HG03565 (cell line): Measurements from ENCODE around the gene ARID1A.
"Not testable (repeated sequence)": the region's sequence is repeated elsewhere in the genome, so short reads cannot be mapped to it uniquely, and the experiment has no call there.

ENCODE experiments used
- ATAC-seq: cut with Tn5 transposase; IDR thresholded peaks from one replicate; pipeline ENCODE4 v1.9.1; 2021; ENCODE audit warnings: mild to moderate bottlenecking, moderate library complexity; ENCODE audit not compliant: unreplicated experiment

Gene ARID1A

DNA sequence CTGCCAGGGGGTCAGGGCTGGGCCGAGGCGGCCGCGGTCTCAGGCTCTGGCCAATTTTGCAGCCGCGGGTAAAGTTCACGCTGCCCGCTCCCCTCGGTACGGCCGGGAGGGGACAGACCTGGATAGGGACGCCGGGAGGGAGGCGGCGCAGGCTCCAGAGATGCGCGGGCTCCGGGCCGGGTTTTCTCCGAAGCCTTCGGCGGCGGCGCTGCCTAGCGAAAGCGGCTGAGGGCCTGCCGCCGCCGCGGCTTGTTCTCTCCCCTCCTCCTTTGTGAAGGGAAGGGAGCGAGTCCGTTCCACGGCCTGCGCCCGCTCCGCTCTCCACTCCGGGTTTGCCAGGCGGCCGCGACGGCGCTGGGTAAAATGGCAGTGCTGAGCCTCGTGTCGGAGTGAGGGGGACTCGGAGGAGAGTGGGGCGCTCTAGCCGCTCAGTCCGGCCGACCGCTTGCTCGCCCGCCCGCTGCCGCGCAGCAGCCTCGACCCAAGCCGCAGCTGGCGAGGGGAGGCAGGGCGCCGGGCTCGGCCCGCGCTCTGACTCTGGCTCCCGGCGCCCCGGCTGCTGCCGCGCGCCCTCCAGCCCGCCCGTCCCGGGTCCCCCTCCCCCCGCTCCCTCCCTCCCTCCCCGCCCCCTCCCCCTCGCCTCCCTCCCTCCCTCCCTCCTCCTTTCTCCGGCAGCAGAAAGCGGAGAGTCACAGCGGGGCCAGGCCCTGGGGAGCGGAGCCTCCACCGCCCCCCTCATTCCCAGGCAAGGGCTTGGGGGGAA is at the start of gene ARID1A:
ARID1A (plus strand) TSS at position 660 of the 763 bp plus-strand sequence. CDS start 389 bp downstream, outside the sequence.
- peak; percentile 32 for ATAC-seq

DNA sequence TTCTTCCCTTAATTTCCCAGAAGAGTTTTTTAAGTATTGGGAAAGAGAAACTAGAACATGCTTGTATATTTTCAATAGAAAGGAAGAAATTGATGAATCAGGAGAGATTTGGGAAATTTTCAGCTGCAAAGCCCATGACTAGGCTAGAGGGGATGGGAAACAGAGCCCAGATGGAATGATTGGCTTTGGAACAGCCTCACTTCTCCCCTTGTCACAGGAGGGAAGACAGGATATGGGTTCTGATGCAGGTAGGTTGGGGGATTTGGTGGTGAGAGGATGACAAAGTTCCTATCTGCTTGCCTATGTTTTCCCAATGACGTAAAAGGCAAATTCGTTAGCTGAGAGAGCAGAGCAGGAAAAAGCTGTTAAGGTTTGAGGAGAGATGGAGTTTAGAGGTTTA is 31.0 kb upstream of the ARID1A start:
- ATAC-seq = no peak

DNA sequence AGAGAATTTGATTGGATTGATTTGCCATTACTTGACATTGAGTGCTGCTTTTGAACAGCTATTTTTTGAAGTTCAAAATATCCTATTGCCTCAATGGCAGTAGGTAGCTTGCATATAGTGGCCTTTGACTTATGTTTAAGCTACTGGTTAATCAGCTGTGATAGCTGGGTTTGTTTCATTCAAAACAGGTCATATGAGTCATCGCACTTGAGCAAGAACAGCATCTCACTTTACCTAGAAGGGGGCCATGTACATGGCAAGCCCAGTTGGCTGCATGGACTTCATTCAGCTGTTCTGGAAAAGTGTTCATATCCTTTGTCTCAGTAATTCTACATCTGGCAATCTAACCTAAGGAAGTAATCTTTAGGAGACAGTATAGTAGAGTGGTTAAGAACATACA is 29.0 kb upstream of the ARID1A start:
- no peak for ATAC-seq

GRCh38 chr1:26668106-26668786 is 27.6 kb upstream of the ARID1A start:
- ATAC-seq = not testable (repeated sequence)

DNA sequence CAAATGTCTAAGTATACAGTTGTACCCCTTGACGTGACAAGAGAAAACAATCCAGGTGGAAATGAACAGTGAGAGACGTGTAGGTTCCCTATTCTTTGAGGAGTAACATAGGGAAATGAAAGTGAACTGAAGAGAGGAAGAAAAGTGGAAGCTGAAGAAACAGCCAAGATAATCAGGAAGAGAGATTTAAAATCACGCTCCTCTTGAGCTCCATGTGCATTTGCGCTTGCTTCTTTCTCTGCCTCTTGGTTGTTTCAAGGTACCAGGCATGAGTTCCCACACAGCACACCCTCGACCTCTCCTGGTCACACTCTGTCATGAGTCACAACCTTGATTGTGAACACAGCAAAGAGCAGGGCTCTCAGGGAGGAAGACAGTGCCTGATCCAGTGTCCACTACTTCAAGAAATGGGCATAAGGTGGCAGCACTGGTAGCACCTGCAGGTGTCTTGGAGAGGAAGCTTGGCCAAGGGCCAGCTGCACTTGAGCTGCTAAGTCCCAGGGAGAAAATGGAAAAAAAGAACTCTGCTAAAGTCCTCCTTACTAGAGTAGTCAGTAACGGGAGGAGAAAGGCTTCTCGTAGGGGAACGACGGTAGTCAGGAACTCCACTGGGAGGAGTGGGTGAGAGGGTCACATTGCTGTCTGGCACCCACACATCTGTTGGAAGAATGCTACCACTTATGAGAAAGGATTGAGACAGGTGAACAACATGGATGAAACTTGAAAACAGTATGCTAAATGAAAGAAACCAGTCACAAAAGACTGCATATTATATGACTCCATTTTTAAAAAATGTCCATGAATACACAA is 18.3 kb upstream of the ARID1A start:
- peak; percentile 54 for ATAC-seq

GRCh38 chr1:26684763-26685508 is 10.9 kb upstream of the ARID1A start:
- no peak for ATAC-seq

DNA sequence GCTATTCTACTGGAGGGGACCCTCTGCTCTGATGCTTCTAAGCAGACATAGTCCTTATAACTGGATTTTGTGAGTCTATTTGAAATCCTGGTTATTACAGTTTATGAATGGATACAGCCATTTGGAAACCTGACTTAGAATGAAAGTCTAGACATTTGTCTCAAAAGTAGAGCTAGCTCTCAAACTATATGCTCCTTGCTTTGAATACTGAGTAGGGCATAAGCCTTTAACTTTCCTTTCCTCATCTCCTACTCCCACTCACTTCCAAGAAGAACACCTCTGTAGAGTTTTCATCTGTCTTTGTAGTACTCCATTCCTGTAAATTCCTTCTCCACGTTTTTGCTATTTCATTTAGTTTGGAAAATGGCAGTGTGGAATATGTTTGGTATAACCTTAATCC is 9.0 kb upstream of the ARID1A start:
- no peak for ATAC-seq

DNA sequence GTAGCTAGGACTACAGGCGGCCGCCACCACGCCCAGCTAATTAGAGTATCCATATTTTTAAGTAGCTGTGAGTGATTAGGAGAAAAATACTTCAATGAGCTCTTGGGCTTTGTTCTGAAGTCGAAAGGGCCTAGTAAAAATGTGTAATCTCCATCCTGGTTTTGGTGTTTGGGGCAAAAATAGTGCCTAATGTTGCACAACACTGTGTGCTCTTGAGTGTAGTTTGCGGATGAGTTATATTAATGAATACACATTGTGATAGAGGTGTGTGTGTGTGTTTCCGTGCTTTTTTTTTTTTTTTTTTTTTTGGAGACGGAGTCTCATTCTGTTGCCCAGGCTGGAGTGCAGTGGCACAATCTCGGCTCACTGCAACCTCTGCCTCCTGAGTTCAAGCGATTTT is 6.3 kb upstream of the ARID1A start:
- no peak for ATAC-seq

GRCh38 chr1:26690157-26690556 is 5.7 kb upstream of the ARID1A start:
- ATAC-seq = no peak

- no peak for ATAC-seq
These were observed 5.2 kb upstream of the ARID1A start for GRCh38 chr1:26690576-26691031.

- ATAC-seq = no peak
These were observed 3.5 kb upstream of the ARID1A start for GRCh38 chr1:26692211-26692792.

- ATAC-seq = peak; percentile 26
These were observed 2.9 kb upstream of the ARID1A start for GRCh38 chr1:26692793-26693490.

DNA sequence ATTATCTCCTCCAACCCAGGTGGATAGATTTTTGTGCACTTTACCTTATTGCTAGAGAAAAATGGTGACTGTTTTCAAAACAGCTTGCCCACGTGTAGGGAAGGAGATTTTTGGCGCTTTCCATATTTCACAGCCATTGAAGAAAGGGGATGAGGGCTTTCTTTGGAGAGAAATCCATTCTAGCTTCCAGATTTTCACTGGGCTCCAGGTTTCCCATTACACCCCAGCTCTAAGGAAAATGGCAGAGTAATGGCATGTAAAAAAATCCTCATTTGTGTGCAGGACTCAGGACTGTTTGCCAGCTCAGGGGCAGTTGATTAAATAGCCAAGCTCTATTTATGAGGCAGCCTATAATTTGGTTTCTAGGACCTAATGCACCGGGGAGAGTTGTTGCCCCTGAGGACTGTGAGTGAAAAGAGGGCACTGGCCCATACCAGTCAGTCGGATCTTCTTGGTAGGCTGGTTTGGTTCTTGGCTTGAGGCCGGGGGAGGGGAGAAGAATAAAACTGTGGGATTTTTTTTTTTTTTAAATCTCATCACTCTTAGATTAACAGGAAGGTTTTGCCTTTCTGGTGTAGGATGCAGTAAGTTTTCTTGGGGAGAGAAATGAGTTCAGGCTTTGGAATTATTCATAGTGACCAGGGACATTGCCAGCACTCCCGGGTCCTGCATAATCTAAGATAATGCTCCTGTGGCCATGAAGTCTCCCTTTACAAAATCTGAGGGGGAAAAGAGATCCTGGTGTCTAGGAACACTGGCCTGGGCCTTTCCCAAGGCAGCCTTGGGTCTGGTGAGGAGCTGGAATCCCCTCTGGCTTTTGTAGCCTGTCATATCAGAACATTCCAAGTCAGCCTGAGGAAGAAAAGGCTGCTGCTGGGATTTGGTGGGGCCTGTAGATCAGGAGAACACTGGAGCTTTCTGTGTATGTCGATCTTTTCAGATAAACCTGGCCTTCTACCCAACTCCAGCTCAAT is 1.9 kb upstream of the ARID1A start:
- ATAC-seq = no peak

DNA sequence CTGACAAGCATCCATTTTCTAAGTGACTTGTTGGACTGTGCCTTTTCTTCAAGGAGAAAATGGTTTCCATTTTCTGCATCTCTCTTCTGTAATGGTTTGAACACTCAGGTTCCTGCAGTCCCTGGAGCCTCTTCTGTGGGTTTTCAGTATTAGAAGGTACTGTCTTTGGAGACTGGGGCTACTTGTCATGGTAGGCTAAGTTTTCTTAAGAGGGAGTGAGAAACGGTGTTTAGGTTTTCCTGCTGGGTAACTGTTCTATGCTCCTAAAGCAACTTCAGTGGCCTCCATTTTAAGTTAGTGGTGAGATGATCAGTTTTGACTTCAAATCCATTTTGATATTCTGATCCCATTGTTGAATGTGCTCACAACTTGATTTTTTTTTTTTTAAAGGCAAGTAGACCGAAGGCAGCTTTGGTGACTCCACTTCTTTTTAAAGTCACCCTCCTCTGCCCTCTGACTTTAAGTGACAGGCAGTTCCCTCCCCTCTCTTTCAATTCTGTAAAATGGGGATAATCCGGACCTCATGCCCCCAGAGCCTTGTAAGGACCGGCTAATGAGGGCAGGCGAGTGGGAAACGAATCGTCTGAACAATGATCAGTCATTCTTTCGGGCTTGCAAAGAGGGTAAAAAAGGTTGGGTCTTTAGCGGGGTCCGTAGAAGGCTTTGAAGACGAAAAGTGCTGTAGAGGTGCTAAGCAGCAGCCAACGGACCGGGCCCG is 1.0 kb upstream of the ARID1A start:
- ATAC-seq = no peak

- ATAC-seq = no peak
These were observed 371 bp downstream of the ARID1A start for GRCh38 chr1:26696119-26696653.

- no peak for ATAC-seq
These were observed 1.0 kb downstream of the ARID1A start for GRCh38 chr1:26696654-26697430.

DNA sequence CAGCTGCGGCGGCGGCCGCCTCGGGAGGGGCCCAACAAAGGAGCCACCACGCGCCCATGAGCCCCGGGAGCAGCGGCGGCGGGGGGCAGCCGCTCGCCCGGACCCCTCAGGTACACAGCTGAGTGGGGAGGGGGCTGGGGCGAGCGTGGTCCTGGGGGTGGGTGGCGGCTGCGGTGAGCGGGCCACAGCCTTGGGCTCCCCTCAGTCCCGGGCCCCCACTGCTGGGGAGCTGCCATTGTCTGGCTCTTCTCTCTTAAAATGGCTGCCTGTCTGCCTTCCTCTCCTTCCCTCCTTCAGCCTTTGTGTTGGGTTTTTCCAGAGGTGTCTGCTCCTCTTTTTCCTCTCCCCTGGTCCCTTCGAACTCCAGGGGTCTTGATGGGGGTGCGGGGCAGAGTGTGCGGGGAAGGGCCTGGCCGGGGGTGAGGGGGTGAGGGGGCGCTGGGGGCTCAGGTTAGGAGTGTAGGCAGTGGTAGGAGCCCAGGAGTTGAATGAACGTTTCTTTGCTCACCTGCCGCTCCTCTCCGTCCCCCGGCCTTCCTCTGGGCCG is 1.7 kb downstream of the ARID1A start:
- ATAC-seq = no peak
